Measurements from ENCODE around the gene TNFRSF1A. TPM values are rescaled to one million over a fixed set of nuclear protein-coding genes. Genes with fewer than 3 reads are reported as not detected.

TNFRSF1A gene
- total RNA-seq, 1 donor from 2014 or later, result 79.1 TPM

DNA sequence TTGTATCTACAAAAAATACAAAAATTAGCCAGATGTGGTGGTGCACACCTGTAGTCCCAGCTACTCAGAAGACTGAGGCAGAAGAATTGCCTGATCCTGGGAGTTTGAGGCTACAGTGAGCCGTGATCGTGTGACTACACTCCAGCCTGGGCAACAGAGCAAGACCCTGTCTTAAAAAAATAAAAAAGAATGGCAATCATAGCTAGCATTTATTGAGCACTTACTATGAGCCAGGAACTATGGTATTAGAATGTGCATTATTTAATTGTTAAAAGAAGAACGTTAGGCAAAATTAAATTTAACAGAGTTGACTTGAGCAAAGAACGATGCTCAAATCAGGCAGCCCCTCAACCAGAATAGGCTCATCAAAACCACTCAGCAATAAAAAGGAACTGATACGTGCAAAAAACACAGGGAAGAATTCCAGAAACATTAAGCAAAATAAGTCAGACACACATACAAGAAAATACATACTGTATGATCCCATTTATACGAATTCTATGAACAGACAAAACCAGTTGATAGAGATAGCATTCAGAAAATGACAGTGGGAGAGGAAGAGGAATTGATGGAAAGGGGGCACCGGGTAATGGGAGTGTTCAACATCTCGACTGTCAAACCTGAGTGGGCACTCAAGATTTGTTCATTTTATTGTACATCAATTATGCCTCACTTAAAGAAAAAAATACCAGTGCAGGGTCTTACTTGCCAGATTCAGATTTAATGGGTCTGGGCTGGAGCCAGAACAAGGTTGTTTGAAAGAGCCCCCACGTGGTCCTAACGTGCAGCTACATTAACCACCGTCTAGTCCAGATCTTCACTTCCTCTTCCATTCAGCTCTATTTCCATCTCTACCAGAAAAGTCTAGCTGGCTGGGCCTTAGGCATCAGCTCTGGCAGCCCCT lies 25.4 kb upstream of the TNFRSF1A start:
- H3K27me3 Mint-ChIP-seq, result no peaks in the 10 kb centered on the region
- DNase-seq (ENCODE audit: extremely low spot score, unreplicated experiment), result no peak
- TF ChIP-seq, protein P1, sequence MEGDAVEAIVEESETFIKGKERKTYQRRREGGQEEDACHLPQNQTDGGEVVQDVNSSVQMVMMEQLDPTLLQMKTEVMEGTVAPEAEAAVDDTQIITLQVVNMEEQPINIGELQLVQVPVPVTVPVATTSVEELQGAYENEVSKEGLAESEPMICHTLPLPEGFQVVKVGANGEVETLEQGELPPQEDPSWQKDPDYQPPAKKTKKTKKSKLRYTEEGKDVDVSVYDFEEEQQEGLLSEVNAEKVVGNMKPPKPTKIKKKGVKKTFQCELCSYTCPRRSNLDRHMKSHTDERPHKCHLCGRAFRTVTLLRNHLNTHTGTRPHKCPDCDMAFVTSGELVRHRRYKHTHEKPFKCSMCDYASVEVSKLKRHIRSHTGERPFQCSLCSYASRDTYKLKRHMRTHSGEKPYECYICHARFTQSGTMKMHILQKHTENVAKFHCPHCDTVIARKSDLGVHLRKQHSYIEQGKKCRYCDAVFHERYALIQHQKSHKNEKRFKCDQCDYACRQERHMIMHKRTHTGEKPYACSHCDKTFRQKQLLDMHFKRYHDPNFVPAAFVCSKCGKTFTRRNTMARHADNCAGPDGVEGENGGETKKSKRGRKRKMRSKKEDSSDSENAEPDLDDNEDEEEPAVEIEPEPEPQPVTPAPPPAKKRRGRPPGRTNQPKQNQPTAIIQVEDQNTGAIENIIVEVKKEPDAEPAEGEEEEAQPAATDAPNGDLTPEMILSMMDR (conservative IDR thresholded peaks at IDR 0.05), result peak; percentile 52
- H3K4me3 Mint-ChIP-seq, result no peak overlapping the region
- peaks cover 13% of the 10 kb centered on the region for H3K4me1 Mint-ChIP-seq (ENCODE audit: unreplicated experiment)
- H3K36me3 Mint-ChIP-seq, result peaks cover 11% of the 10 kb centered on the region
- peaks cover 5% of the 10 kb centered on the region for H3K9me3 Mint-ChIP-seq
- H3K27ac Mint-ChIP-seq, result peak overlapping the region; percentile 0

DNA sequence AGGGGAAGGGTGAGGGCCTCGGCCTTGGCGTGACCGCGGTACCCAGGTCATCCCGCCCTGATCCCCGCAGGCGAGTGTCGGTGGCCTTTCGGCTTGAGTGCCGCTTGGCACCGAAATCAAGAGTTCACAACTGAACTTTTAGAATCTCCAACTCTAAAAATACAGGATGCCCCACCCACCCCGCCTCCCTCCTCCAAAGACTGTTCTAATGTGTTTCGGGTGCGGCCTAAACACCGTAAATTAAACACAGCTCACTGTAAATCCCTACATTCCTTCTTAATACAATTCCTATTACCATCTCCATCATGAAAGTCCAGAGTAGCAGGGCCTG lies 22.1 kb upstream of the TNFRSF1A start:
- Mint-ChIP-seq H3K36me3 (peaks cover 8% of the 10 kb centered on the region), H3K4me3 (peak overlapping the region; percentile 76), H3K4me1 (ENCODE audit: unreplicated experiment) (peaks cover 5% of the 10 kb centered on the region), H3K9me3 (peaks cover 5% of the 10 kb centered on the region), H3K27me3 (no peaks in the 10 kb centered on the region), H3K27ac (peak overlapping the region; percentile 87)
- TF ChIP-seq, protein P1 (conservative IDR thresholded peaks at IDR 0.05), result no peak
- DNase-seq (ENCODE audit: extremely low spot score, unreplicated experiment), result no peak

DNA sequence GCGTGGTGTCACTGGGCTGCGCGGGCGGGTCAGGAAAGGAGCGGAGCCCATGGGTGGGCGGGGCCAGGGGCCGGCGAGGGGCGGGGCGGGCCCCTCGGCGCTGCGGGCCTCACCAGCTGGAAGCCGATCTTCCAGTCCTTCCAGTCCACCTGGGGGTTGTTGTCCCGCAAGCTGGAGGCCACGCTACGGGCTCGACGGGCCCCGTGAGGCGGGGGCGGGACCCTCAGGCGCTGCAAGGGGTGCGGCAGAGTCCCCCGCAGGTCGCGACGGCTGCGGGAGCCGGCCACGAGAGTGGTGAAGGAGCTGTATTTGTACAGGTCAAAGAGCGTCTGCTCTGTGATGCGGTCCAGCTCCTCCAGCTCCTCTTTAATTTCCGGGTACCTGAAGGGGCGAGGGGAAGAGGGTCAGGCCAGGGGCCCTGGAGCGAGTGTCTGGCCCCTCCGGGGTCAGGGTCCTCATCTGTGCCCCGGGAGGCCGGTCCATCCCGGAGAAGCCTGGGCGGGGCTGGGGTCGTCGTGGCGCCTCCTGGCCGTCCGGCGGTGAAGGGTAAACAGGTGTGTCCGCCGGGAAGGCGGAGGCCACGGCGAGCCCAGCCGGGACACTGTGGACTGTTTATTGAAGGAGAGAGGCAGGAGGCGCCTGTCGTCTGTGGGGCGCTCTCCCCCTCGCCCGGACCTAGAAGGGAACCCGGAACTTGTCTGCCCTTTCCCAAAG lies 21.6 kb upstream of the TNFRSF1A start:
- peak overlapping the region; percentile 87 for H3K27ac Mint-ChIP-seq
- peak overlapping the region; percentile 76 for H3K4me3 Mint-ChIP-seq
- H3K4me1 Mint-ChIP-seq (ENCODE audit: unreplicated experiment), result peaks cover 5% of the 10 kb centered on the region
- H3K27me3 Mint-ChIP-seq, result no peaks in the 10 kb centered on the region
- H3K36me3 Mint-ChIP-seq, result peaks cover 8% of the 10 kb centered on the region
- TF ChIP-seq, protein P1 (conservative IDR thresholded peaks at IDR 0.05), result no peak
- no peak for DNase-seq (ENCODE audit: extremely low spot score, unreplicated experiment)
- peaks cover 5% of the 10 kb centered on the region for H3K9me3 Mint-ChIP-seq

DNA sequence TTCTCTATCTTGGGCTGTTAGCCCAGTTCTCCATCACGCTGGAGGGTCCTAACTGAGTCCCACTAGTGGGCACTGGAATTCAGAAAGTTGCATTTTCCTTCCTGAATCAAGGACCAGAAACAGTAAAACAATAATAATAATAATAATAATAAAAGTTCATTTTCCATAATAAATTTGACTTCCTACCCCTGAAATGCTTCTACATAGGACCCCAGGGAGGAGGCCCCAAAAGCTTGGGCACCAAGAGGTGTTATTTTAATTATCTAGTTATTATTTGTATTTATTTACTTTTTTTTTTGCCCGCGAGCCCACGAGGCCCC lies 21.1 kb upstream of the TNFRSF1A start:
- peaks cover 5% of the 10 kb centered on the region for H3K4me1 Mint-ChIP-seq (ENCODE audit: unreplicated experiment)
- DNase-seq (ENCODE audit: extremely low spot score, unreplicated experiment), result no peak
- peaks cover 5% of the 10 kb centered on the region for H3K9me3 Mint-ChIP-seq
- H3K36me3 Mint-ChIP-seq, result peaks cover 11% of the 10 kb centered on the region
- H3K27me3 Mint-ChIP-seq, result no peaks in the 10 kb centered on the region
- TF ChIP-seq, protein P1 (conservative IDR thresholded peaks at IDR 0.05), result no peak
- H3K27ac Mint-ChIP-seq, result peak overlapping the region; percentile 86
- H3K4me3 Mint-ChIP-seq, result no peak overlapping the region

DNA sequence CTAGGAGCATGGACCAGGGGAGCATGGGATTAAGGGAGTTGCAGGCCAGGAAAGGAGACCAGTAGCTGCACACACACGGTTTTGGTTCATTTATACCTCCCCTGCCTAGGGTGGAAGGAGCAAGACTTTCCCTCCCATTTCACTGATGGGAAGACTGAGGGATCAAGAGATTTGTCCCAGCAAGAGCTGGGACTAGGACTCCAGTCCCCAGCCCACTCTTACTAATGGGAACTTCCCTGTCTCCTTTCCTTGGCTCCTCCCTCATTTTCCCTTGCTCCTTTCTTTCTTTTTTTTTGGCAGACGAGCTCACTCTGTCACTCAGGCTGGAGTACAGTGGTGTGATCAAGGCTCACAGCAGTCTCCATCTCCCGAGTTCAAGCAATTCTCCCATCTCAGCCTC lies 20.5 kb upstream of the TNFRSF1A start:
- Mint-ChIP-seq H3K4me3 (peak overlapping the region; percentile 77), H3K27me3 (no peaks in the 10 kb centered on the region), H3K27ac (peak overlapping the region; percentile 86), H3K4me1 (ENCODE audit: unreplicated experiment) (peaks cover 5% of the 10 kb centered on the region), H3K9me3 (peaks cover 5% of the 10 kb centered on the region), H3K36me3 (peaks cover 11% of the 10 kb centered on the region)
- TF ChIP-seq, protein P1 (conservative IDR thresholded peaks at IDR 0.05), result no peak
- DNase-seq (ENCODE audit: extremely low spot score, unreplicated experiment), result no peak
